ENCODE measurements around the gene DDX43. TPM values are rescaled to one million over a fixed set of nuclear protein-coding genes. Genes with fewer than 3 reads are reported as not detected.
A peak's percentile ranks its signal among the peaks of the same experiment; 100 is the strongest.

The DDX43 gene
- total RNA-seq (2021): 0.33 TPM in 1 of 2 replicates, not detected in the other
- long read RNA-seq, partial matches to known transcripts: 0 of 1 reads
- long read RNA-seq, other reads (novel, unspliced or antisense): 0 of 1 reads

GRCh38 chr6:73394577-73395354, at the start of gene DDX43:
DDX43 (plus strand) TSS chr6:73394828; CDS start chr6:73394906, 78 bp downstream.
- no peak within 1 kb of the TSS; a peak in 2 of 7 replicates for H3K27ac Mint-ChIP-seq

More at GRCh38 chr6:73394577-73395354, at the start of gene DDX43:
- Histone ChIP-seq H3K4me2 (ENCODE audit: insufficient read depth, insufficient read length, low read length) (no peak within 1 kb of the TSS), H4K20me1 (ENCODE audit: control insufficient read depth, insufficient read depth, insufficient read length) (no peaks in the 10 kb centered on the region), H3K18ac (ENCODE audit: insufficient read length, low read depth, low read length) (peak within 1 kb of the TSS; percentile 62), H2BK15ac (ENCODE audit: low read depth, low read length) (peak within 1 kb of the TSS; percentile 82), H3K9ac (ENCODE audit: extremely low read depth, insufficient read length, low read length) (no peak within 1 kb of the TSS), H3K14ac (ENCODE audit: insufficient read depth, low read length) (peak within 1 kb of the TSS; percentile 5; the same call in 1 of the 2 replicates), H3K23me2 (ENCODE audit: insufficient read length, low read depth, low read length, poor library complexity, severe bottlenecking) (no peaks in the 10 kb centered on the region), H3K27me3 (ENCODE audit: insufficient read depth, low read length) (no peaks in the 10 kb centered on the region), H2BK20ac (ENCODE audit: low read depth, low read length, poor library complexity, severe bottlenecking) (no peak within 1 kb of the TSS), H4K8ac (replicated peaks; ENCODE audit: insufficient read length, low read depth, low read length) (no peak within 1 kb of the TSS), H3K79me1 (ENCODE audit: insufficient read depth, low read depth, low read length, poor library complexity, severe bottlenecking) (no peaks in the 10 kb centered on the region), H3K23ac (ENCODE audit: insufficient read length, low read depth, low read length) (no peak within 1 kb of the TSS), H3K4ac (ENCODE audit: low read depth, low read length) (no peak within 1 kb of the TSS), H3K79me2 (ENCODE audit: insufficient read depth, low read length) (no peaks in the 10 kb centered on the region), H2BK120ac (ENCODE audit: low read depth, low read length, poor library complexity, severe bottlenecking) (no peak within 1 kb of the TSS), H3K56ac (ENCODE audit: insufficient read length, low read depth, low read length) (no peak within 1 kb of the TSS), H2AFZ (ENCODE audit: low read length) (no peak within 1 kb of the TSS), H4K91ac (ENCODE audit: insufficient read length, low read depth, low read length) (no peak within 1 kb of the TSS), H3K9me3 (ENCODE audit: control insufficient read depth, low read depth, low read length) (no peaks in the 10 kb centered on the region), H4K5ac (ENCODE audit: insufficient read length, low read depth, low read length) (no peak within 1 kb of the TSS), H3T11ph (ENCODE audit: low read length) (no peak within 1 kb of the TSS), H2BK12ac (ENCODE audit: insufficient read length, low read depth, low read length) (no peak within 1 kb of the TSS), H2BK5ac (ENCODE audit: insufficient read length, low read length) (no peak within 1 kb of the TSS), H3K4me1 (ENCODE audit: insufficient read depth, low read length) (no peaks in the 10 kb centered on the region), H3K27ac (ENCODE audit: insufficient read length, low read depth, low read length) (no peak within 1 kb of the TSS), H2AK5ac (ENCODE audit: insufficient read length, low read length) (no peak within 1 kb of the TSS)
- H3K9me3 Mint-ChIP-seq: peaks cover 3% of the 10 kb centered on the region in 2 experiments; a peak in 4 of 5 replicates
- peak within 1 kb of the TSS in 1 of 2 experiments; percentile 51; a peak in 1 of 5 replicates for H3K4me3 Mint-ChIP-seq
- H3K27me3 Mint-ChIP-seq (ENCODE audit: low read depth): peaks cover 3% of the 10 kb centered on the region
- TF ChIP-seq CTCF (conservative IDR thresholded peaks at IDR 0.05): no peak
- no peaks in the 10 kb centered on the region; a peak in 2 of 7 replicates for H3K36me3 Mint-ChIP-seq (ENCODE audit: insufficient read depth in 1 of 3, low read depth in 3 of 3)
- WGBS (ENCODE audit: extremely low coverage, insufficient read length, low lambda C conversion rate): no CpG with 5 or more reads among the region's 54 CpGs
- DNase-seq: peak; percentile 65
- H3K4me1 Mint-ChIP-seq: peaks cover 3 to 7% of the 10 kb centered on the region in 2 experiments; a peak in 3 of 4 replicates

Measured in H9 (cell line).